Lower leg skin (tissue), 3 donors: ENCODE measurements around the gene RNPS1.

Experiments used
- CTCF ChIP-seq, 3 donors: fragments of 450-650 bp; IDR thresholded peaks; one replicate each; pipeline ENCODE4 v1.5.1; 2016; ENCODE audit warnings: antibody characterized with exemption in 3 of 3, mild to moderate bottlenecking in 3 of 3, moderate library complexity in 2 of 3
- POLR2A ChIP-seq, 2 donors: fragments of 450-650 bp; IDR thresholded peaks; one replicate each; pipeline ENCODE4 v1.6.1; 2016 to 2017; ENCODE audit warnings: antibody characterized with exemption in 2 of 2, mild to moderate bottlenecking in 1 of 2, moderate library complexity in 1 of 2

GRCh38 chr16:2273931-2274330, 6.0 kb upstream of the RNPS1 start:
- no peak for TF ChIP-seq CTCF (IDR thresholded peaks at IDR 0.05)
- TF ChIP-seq POLR2A (IDR thresholded peaks at IDR 0.05) = no peak
